ENCODE results near the gene ZNF525. TPM values are rescaled to one million over a fixed set of nuclear protein-coding genes. Genes with fewer than 3 reads are reported as not detected.

The ZNF525 gene
- total and polyA plus RNA-seq, 4 donors = 1.1 to 5.2 (median 1.4) TPM

- TF ChIP-seq ATF3 (IDR thresholded peaks at IDR 0.05) (no peak), RXRA (IDR thresholded peaks at IDR 0.05) (no peak)
Measured at GRCh38 chr19:53332484-53332883, 33.0 kb upstream of the ZNF525 start (continued).

GRCh38 chr19:53333066-53333462, 32.4 kb upstream of the ZNF525 start:
- Histone ChIP-seq H3K4me3 (ENCODE audit: low read depth in 1 of 3, low read length in 3 of 3) (peak overlapping the region; percentile 67 to 97 (median 94)), H3K27me3 (ENCODE audit: control insufficient read depth in 4 of 4, insufficient read depth in 4 of 4, low read length in 3 of 4) (no peaks in the 10 kb centered on the region), H3K4me1 (ENCODE audit: control insufficient read depth in 4 of 4, insufficient read depth in 4 of 4, low read length in 3 of 4) (peaks cover 0 to 9% (median 3%) of the 10 kb centered on the region in 4 donors), H3K27ac (ENCODE audit: low read depth in 1 of 2, low read length in 2 of 2) (peak overlapping the region in 1 of 2 donors; percentile 12), H3K9me3 (ENCODE audit: control insufficient read depth in 4 of 4, low read length in 3 of 4) (peaks cover 3 to 16% (median 11%) of the 10 kb centered on the region in 4 donors), H3K9ac (ENCODE audit: low read depth in 1 of 2, low read length in 2 of 2) (no peak overlapping the region), H3K36me3 (ENCODE audit: control insufficient read depth in 4 of 4, insufficient read depth in 3 of 4, low read depth in 1 of 4, low read length in 3 of 4) (peaks cover 0 to 2% (median 0%) of the 10 kb centered on the region in 4 donors)
- TF ChIP-seq YY1 (IDR thresholded peaks at IDR 0.05) (no peak), ATF3 (IDR thresholded peaks at IDR 0.05) (no peak), FOXA2 (IDR thresholded peaks at IDR 0.05) (no peak), CTCF (IDR thresholded peaks at IDR 0.05; ENCODE audit: low read depth, low read length, missing input control) (no peak), MAX (IDR thresholded peaks at IDR 0.05) (no peak), NR2F2 (IDR thresholded peaks at IDR 0.05) (no peak), EGR1 (IDR thresholded peaks at IDR 0.05; ENCODE audit: low read depth in 2 of 2) (no peak), TAF1 (conservative IDR thresholded peaks at IDR 0.05) (no peak), HNF4A (conservative IDR thresholded peaks at IDR 0.05) (no peak), RXRA (IDR thresholded peaks at IDR 0.05) (no peak), FOXA1 (IDR thresholded peaks at IDR 0.05) (no peak), HNF4G (IDR thresholded peaks at IDR 0.05) (no peak), ZBTB33 (IDR thresholded peaks at IDR 0.05) (no peak)
- WGBS = 6% methylated on average over 14 of the region's 14 CpGs
- DNase-seq (ENCODE audit: low spot score) = peak; percentile 39

GRCh38 chr19:53333463-53334449, 31.7 kb upstream of the ZNF525 start, which contains the start of gene ZNF845:
TSS of gene ZNF845 (plus strand) at chr19:53333749. CDS start at chr19:53341308, 7,559 bp downstream.
- peak; percentile 98 for DNase-seq (ENCODE audit: low spot score)
- under 1% methylated on average over 61 of the region's 61 CpGs for WGBS
- Histone ChIP-seq H3K9me3 (ENCODE audit: control insufficient read depth in 4 of 4, low read length in 3 of 4) (peaks cover 3 to 14% (median 10%) of the 10 kb centered on the region in 4 donors), H3K27me3 (ENCODE audit: control insufficient read depth in 4 of 4, insufficient read depth in 4 of 4, low read length in 3 of 4) (no peaks in the 10 kb centered on the region), H3K9ac (ENCODE audit: low read depth in 1 of 2, low read length in 2 of 2) (peak within 1 kb of the TSS in 1 of 2 donors; percentile 85), H3K36me3 (ENCODE audit: control insufficient read depth in 4 of 4, insufficient read depth in 3 of 4, low read depth in 1 of 4, low read length in 3 of 4) (peaks cover 0 to 7% (median 0%) of the 10 kb centered on the region in 4 donors), H3K4me1 (ENCODE audit: control insufficient read depth in 4 of 4, insufficient read depth in 4 of 4, low read length in 3 of 4) (peaks cover 0 to 9% (median 3%) of the 10 kb centered on the region in 4 donors), H3K4me3 (ENCODE audit: low read depth in 1 of 3, low read length in 3 of 3) (peak within 1 kb of the TSS; percentile 67 to 97 (median 94)), H3K27ac (ENCODE audit: low read depth in 1 of 2, low read length in 2 of 2) (peak within 1 kb of the TSS in 1 of 2 donors; percentile 12)
- peak; percentile 61 for TF ChIP-seq SP1 (IDR thresholded peaks at IDR 0.05)
- no peak for TF ChIP-seq TAF1 (conservative IDR thresholded peaks at IDR 0.05)
- TF ChIP-seq RAD21 (IDR thresholded peaks at IDR 0.05) = peak in 1 of 2 donors; percentile 7
- TF ChIP-seq FOXA1 (IDR thresholded peaks at IDR 0.05) = no peak
- no peak for TF ChIP-seq ZBTB33 (IDR thresholded peaks at IDR 0.05)
- TF ChIP-seq RXRA (IDR thresholded peaks at IDR 0.05) = peak in 1 of 2 donors; percentile 11
- peak; percentile 4 for TF ChIP-seq REST (IDR thresholded peaks at IDR 0.05)
- TF ChIP-seq JUND (IDR thresholded peaks at IDR 0.05) = no peak
- peak in 1 of 2 donors; percentile 80 for TF ChIP-seq GABPA (IDR thresholded peaks at IDR 0.05 in 1 of 2, conservative IDR thresholded peaks at IDR 0.05 in 1 of 2)
- TF ChIP-seq NR2F2 (IDR thresholded peaks at IDR 0.05) = no peak

All from liver (tissue), 9 donors.